GM12864 (cell line): Measurements from ENCODE around the gene NDC1.
"Not testable (repeated sequence)": the region's sequence is repeated elsewhere in the genome, so short reads cannot be mapped to it uniquely, and the experiment has no call there.

Experiments used
- DNase-seq: peaks from one replicate; pipeline ENCODE4 v3.0.0-alpha.2; 2011; ENCODE audit warnings: low read depth
- H3K4me3 ChIP-seq: 2 replicates; pipeline ENCODE4 v1.5.1; 2011; ENCODE audit warnings: mild to moderate bottlenecking, low read depth, low read length, control low read depth
- CTCF ChIP-seq: IDR thresholded peaks from 2 replicates; pipeline ENCODE4 v1.5.1; 2011; ENCODE audit warnings: low read depth, mild to moderate bottlenecking, moderate library complexity, low read length, control low read depth, inconsistent platforms; ENCODE audit errors: missing control alignments

The NDC1 gene

GRCh38 chr1:53837924-53838653 is at the start of gene NDC1:
TSS of gene NDC1 (minus strand) at chr1:53838296. CDS start at chr1:53838261, 35 bp downstream.
- peak within 1 kb of the TSS; percentile 93 for H3K4me3 ChIP-seq
- peak; percentile 94 for DNase-seq
- peak; percentile 2 for TF ChIP-seq CTCF

GRCh38 chr1:53883600-53883999 is 45.5 kb upstream of the NDC1 start:
- not testable (repeated sequence) for H3K4me3 ChIP-seq, DNase-seq

GRCh38 chr1:53881853-53882252 is 43.8 kb upstream of the NDC1 start:
- not testable (repeated sequence) for DNase-seq, H3K4me3 ChIP-seq

- TF ChIP-seq CTCF = peak; percentile 40
- no peak overlapping the region for H3K4me3 ChIP-seq
- no peak for DNase-seq
Measured at GRCh38 chr1:53878492-53879105, 40.5 kb upstream of the NDC1 start.

- not testable (repeated sequence) for H3K4me3 ChIP-seq, DNase-seq
Measured at GRCh38 chr1:53875150-53875549, 37.1 kb upstream of the NDC1 start.

- no peak overlapping the region for H3K4me3 ChIP-seq
- DNase-seq = no peak
Measured at GRCh38 chr1:53871773-53872484, 33.8 kb upstream of the NDC1 start.

GRCh38 chr1:53871221-53871620 is 33.1 kb upstream of the NDC1 start:
- TF ChIP-seq CTCF = no peak

More at GRCh38 chr1:53871773-53872484, 33.8 kb upstream of the NDC1 start:
- no peak for TF ChIP-seq CTCF

GRCh38 chr1:53869454-53870117 is 31.5 kb upstream of the NDC1 start:
- H3K4me3 ChIP-seq = no peak overlapping the region
- TF ChIP-seq CTCF = no peak
- DNase-seq = peak; percentile 26

More at GRCh38 chr1:53871221-53871620, 33.1 kb upstream of the NDC1 start:
- H3K4me3 ChIP-seq = no peak overlapping the region
- no peak for DNase-seq
